HEK293 (cell line): ENCODE data around the gene RAB2B.
A peak's percentile ranks its signal among the peaks of the same experiment; 100 is the strongest.

Experiments
- CTCF ChIA-PET: fragments of 350-600 bp; formaldehyde crosslinking; extraction: SDS; loops from one replicate; lab custom pipeline; 2021; ENCODE audit warnings: antibody characterized with exemption; lab: Yijun Ruan, JAX
- POLR2A ChIA-PET: fragments of 300-600 bp; formaldehyde crosslinking; extraction: SDS; loops from one replicate; lab custom pipeline; 2020; ENCODE audit warnings: antibody characterized with exemption, inconsistent platforms; lab: Yijun Ruan, JAX
- H3K27ac ChIP-seq: fragments of 200-500 bp; sonication (Bioruptor generic); 2 replicates; pipeline ENCODE4 v1.5.1; 2014; ENCODE audit warnings: low read depth, low read length, control low read depth, inconsistent platforms; ENCODE audit errors: extremely low read depth
- H3K36me3 ChIP-seq, 2 experiments: fragments of 200-500 bp in 1 of 2; sonication (Bioruptor generic) in 1 of 2; 1 replicate in 1 of 2; 2 replicates in 1 of 2; pipeline ENCODE4 v1.5.1; 2014 to 2017; ENCODE audit warnings: inconsistent platforms in 2 of 2, low read length in 2 of 2; ENCODE audit not compliant: control insufficient read depth in 2 of 2, insufficient read depth in 1 of 2
- H3K4me1 ChIP-seq: fragments of 200-500 bp; sonication (Bioruptor generic); 2 replicates; pipeline ENCODE4 v1.5.1; 2014; ENCODE audit warnings: mild to moderate bottlenecking, low read length, inconsistent platforms; ENCODE audit not compliant: control insufficient read depth, insufficient read depth
- H3K4me3 ChIP-seq: 2 replicates; pipeline ENCODE4 v1.5.1; 2011; ENCODE audit warnings: low read depth, mild to moderate bottlenecking, control low read depth, low read length, moderate library complexity
- H3K9me3 ChIP-seq: fragments of 200-500 bp; sonication (Bioruptor generic); 2 replicates; pipeline ENCODE4 v1.5.1; 2014; ENCODE audit warnings: low read depth, low read length, inconsistent platforms; ENCODE audit not compliant: control insufficient read depth, insufficient read depth
- ATF2 ChIP-seq: fragments of 450-650 bp; formaldehyde crosslinking; IDR thresholded peaks from 2 replicates; pipeline ENCODE4 v1.5.1; 2016; ENCODE audit warnings: missing biosample characterization, missing genetic modification characterization, low read depth
- BCL6B ChIP-seq: fragments of 450-650 bp; formaldehyde crosslinking; IDR thresholded peaks from 2 replicates; pipeline ENCODE4 v1.5.1; 2017; ENCODE audit warnings: missing biosample characterization, missing genetic modification characterization
- KLF1 ChIP-seq: fragments of 450-650 bp; formaldehyde crosslinking; IDR thresholded peaks from 2 replicates; pipeline ENCODE4 v1.5.1; 2016; ENCODE audit warnings: missing biosample characterization, missing genetic modification characterization
- KLF7 ChIP-seq: fragments of 450-650 bp; formaldehyde crosslinking; IDR thresholded peaks from 2 replicates; pipeline ENCODE4 v1.5.1; 2016; ENCODE audit warnings: missing biosample characterization, missing genetic modification characterization, borderline replicate concordance
- MYNN ChIP-seq: fragments of 450-650 bp; formaldehyde crosslinking; IDR thresholded peaks from 2 replicates; pipeline ENCODE4 v1.5.1; 2016; ENCODE audit warnings: missing biosample characterization, missing genetic modification characterization, borderline replicate concordance
- MZF1 ChIP-seq: fragments of 450-650 bp; formaldehyde crosslinking; IDR thresholded peaks from 2 replicates; pipeline ENCODE4 v1.5.1; 2017; ENCODE audit warnings: missing biosample characterization, missing genetic modification characterization, borderline replicate concordance
- SCRT1 ChIP-seq: fragments of 450-650 bp; formaldehyde crosslinking; IDR thresholded peaks from 2 replicates; pipeline ENCODE4 v1.5.1; 2016; ENCODE audit warnings: missing biosample characterization, missing genetic modification characterization, borderline replicate concordance
- SCRT2 ChIP-seq: fragments of 450-650 bp; formaldehyde crosslinking; IDR thresholded peaks from 2 replicates; pipeline ENCODE4 v1.5.1; 2016; ENCODE audit warnings: missing biosample characterization, missing genetic modification characterization
- ZFP69B ChIP-seq: fragments of 450-650 bp; formaldehyde crosslinking; IDR thresholded peaks from 2 replicates; pipeline ENCODE4 v1.5.1; 2016; ENCODE audit warnings: missing biosample characterization, missing genetic modification characterization
- ZNF121 ChIP-seq: fragments of 450-650 bp; formaldehyde crosslinking; IDR thresholded peaks from 2 replicates; pipeline ENCODE4 v1.5.1; 2016; ENCODE audit warnings: missing biosample characterization, missing genetic modification characterization
- ZNF362 ChIP-seq: fragments of 450-650 bp; formaldehyde crosslinking; IDR thresholded peaks from 2 replicates; pipeline ENCODE4 v1.5.1; 2016; ENCODE audit warnings: missing biosample characterization, missing genetic modification characterization
- ZNF394 ChIP-seq: fragments of 450-650 bp; formaldehyde crosslinking; IDR thresholded peaks from 2 replicates; pipeline ENCODE4 v1.5.1; 2016; ENCODE audit warnings: missing biosample characterization, missing genetic modification characterization, mild to moderate bottlenecking, moderate library complexity, borderline replicate concordance
- ZNF404 ChIP-seq: fragments of 450-650 bp; formaldehyde crosslinking; IDR thresholded peaks from 2 replicates; pipeline ENCODE4 v1.5.1; 2017; ENCODE audit warnings: missing biosample characterization, missing genetic modification characterization
- ZNF426 ChIP-seq: fragments of 450-650 bp; formaldehyde crosslinking; IDR thresholded peaks from 2 replicates; pipeline ENCODE4 v1.5.1; 2017; ENCODE audit warnings: missing biosample characterization, missing genetic modification characterization, mild to moderate bottlenecking, inconsistent platforms, moderate library complexity
- ZNF600 ChIP-seq: fragments of 450-650 bp; formaldehyde crosslinking; IDR thresholded peaks from 2 replicates; pipeline ENCODE4 v1.5.1; 2016; ENCODE audit warnings: missing biosample characterization, missing genetic modification characterization
- ZNF626 ChIP-seq: fragments of 450-650 bp; sonication (Bioruptor Pico); formaldehyde crosslinking; IDR thresholded peaks from 2 replicates; pipeline ENCODE4 v1.5.1; 2018; ENCODE audit warnings: missing biosample characterization, missing genetic modification characterization, inconsistent platforms
- ZNF639 ChIP-seq: fragments of 450-650 bp; formaldehyde crosslinking; IDR thresholded peaks from 2 replicates; pipeline ENCODE4 v1.5.1; 2016; ENCODE audit warnings: missing biosample characterization, missing genetic modification characterization
- ZNF660 ChIP-seq: fragments of 450-650 bp; IDR thresholded peaks from 2 replicates; pipeline ENCODE4 v1.5.1; 2018; ENCODE audit warnings: missing biosample characterization, mild to moderate bottlenecking, missing genetic modification characterization
- ZNF664 ChIP-seq: fragments of 450-650 bp; formaldehyde crosslinking; IDR thresholded peaks from 2 replicates; pipeline ENCODE4 v1.5.1; 2016; ENCODE audit warnings: missing biosample characterization, missing genetic modification characterization
- ZNF677 ChIP-seq: fragments of 450-650 bp; IDR thresholded peaks from 2 replicates; pipeline ENCODE4 v1.5.0; 2018; ENCODE audit warnings: missing biosample characterization, mild to moderate bottlenecking, missing genetic modification characterization, moderate library complexity
- ZNF785 ChIP-seq: fragments of 450-650 bp; formaldehyde crosslinking; IDR thresholded peaks from 2 replicates; pipeline ENCODE4 v1.5.1; 2016; ENCODE audit warnings: missing biosample characterization, missing genetic modification characterization
- ZSCAN16 ChIP-seq: fragments of 450-650 bp; formaldehyde crosslinking; IDR thresholded peaks from 2 replicates; pipeline ENCODE4 v1.5.1; 2016; ENCODE audit warnings: missing biosample characterization, missing genetic modification characterization
- ZSCAN5A ChIP-seq: fragments of 450-650 bp; formaldehyde crosslinking; IDR thresholded peaks from 2 replicates; pipeline ENCODE4 v1.5.1; 2016; ENCODE audit warnings: missing biosample characterization, missing genetic modification characterization

Gene RAB2B

GRCh38 chr14:21496453-21496852 lies 19.7 kb upstream of the RAB2B start:
- H3K36me3 ChIP-seq: peaks cover 63 to 87% of the 10 kb centered on the region in 2 experiments

GRCh38 chr14:21494902-21495762 lies 18.4 kb upstream of the RAB2B start:
- H3K36me3 ChIP-seq: peaks cover 69 to 83% of the 10 kb centered on the region in 2 experiments
- POLR2A ChIA-PET: interaction anchor here (0.6 to 1.6 kb wide), 2 partner anchors 39 to 66 kb away, joined by 3 read pairs; partner anchors contain the start of gene CHD8
- CTCF ChIA-PET: interaction anchor here (1.5 kb wide), 1 partner anchor 18 kb away, joined by 3 read pairs; the partner anchor contains the start of gene TOX4

More at GRCh38 chr14:21496453-21496852, 19.7 kb upstream of the RAB2B start:
- POLR2A ChIA-PET: interaction anchor here (1.6 kb wide), 1 partner anchor 41 kb away, joined by 3 read pairs; the partner anchor contains the start of gene CHD8
- Histone ChIP-seq H3K4me1 (no peaks in the 10 kb centered on the region), H3K4me3 (no peak overlapping the region), H3K27ac (no peak overlapping the region), H3K9me3 (no peaks in the 10 kb centered on the region)
- TF ChIP-seq ZSCAN16 (tag by site-specific recombination) (no peak), ZNF404 (tag by site-specific recombination) (no peak), KLF7 (tag by site-specific recombination) (no peak), ZSCAN5A (tag by site-specific recombination) (no peak), ZNF664 (tag by site-specific recombination) (no peak), ZNF677 (tag by site-specific recombination) (no peak), MYNN (tag by site-specific recombination) (no peak), ZNF626 (tag by site-specific recombination) (no peak), KLF1 (tag by site-specific recombination) (no peak), MZF1 (no peak), ZFP69B (tag by site-specific recombination) (no peak), ZNF785 (tag by site-specific recombination) (no peak), ZNF394 (tag by site-specific recombination) (no peak), BCL6B (tag by site-specific recombination) (no peak), ZNF639 (tag by site-specific recombination) (no peak), ZNF660 (no peak)
- CTCF ChIA-PET: interaction anchor here (0.6 kb wide), 1 partner anchor 61 kb away, joined by 3 read pairs; no protein-coding TSS in a partner anchor

More at GRCh38 chr14:21494902-21495762, 18.4 kb upstream of the RAB2B start:
- Histone ChIP-seq H3K27ac (no peak overlapping the region), H3K4me1 (no peaks in the 10 kb centered on the region), H3K4me3 (no peak overlapping the region), H3K9me3 (no peaks in the 10 kb centered on the region)
- no peak for TF ChIP-seq ZNF600 (tag by site-specific recombination)
- TF ChIP-seq ZNF362: 0 out of 2 replicates have a peak, but pooled peaks have one; percentile 6
- TF ChIP-seq ATF2 (tag by site-specific recombination): peak; percentile 63; the same call in 1 of the 2 replicates
- TF ChIP-seq SCRT1 (tag by site-specific recombination): peak; percentile 56; the same call in 1 of the 2 replicates
- peak; percentile 87 for TF ChIP-seq SCRT2 (tag by site-specific recombination)
- TF ChIP-seq ZNF121: peak; percentile 30; the same call in 1 of the 2 replicates
- no peak for TF ChIP-seq ZNF426 (tag by site-specific recombination)
